Activated naive CD4-positive, alpha-beta T cell treated with anti-CD3 and anti-CD28 coated beads, Interleukin-2, amount 50 U/mL, for 72 hours (primary cell): Measurements from ENCODE around the gene MRPS14. TPM values are rescaled to one million over a fixed set of nuclear protein-coding genes. Genes with fewer than 3 reads are reported as not detected.

Experiments used
- ATAC-seq, 2 donors: fragments of 150-1000 bp; cut with Tn5 transposase; 2 replicates each; pipeline ENCODE4 v1.10.0; 2021; ENCODE audit warnings: mild to moderate bottlenecking in 2 of 2, moderate library complexity in 2 of 2
- DNase-seq, 2 donors: peaks; one replicate each; pipeline ENCODE4 v3.0.0; 2021 to 2022; ENCODE audit warnings: low spot score in 2 of 2
- H3K27ac Mint-ChIP-seq, 2 donors: one replicate each; pipeline ENCODE4 v1.8.0; 2022; ENCODE audit warnings: mild to moderate bottlenecking in 2 of 2, mixed read lengths in 2 of 2
- H3K36me3 Mint-ChIP-seq, 2 donors: one replicate each; pipeline ENCODE4 v1.8.0; 2022; ENCODE audit warnings: mixed read lengths in 2 of 2
- H3K9me3 Mint-ChIP-seq, 2 donors: one replicate each; pipeline ENCODE4 v1.8.0; 2022; ENCODE audit warnings: mixed read lengths in 2 of 2
- total RNA-seq, 2 donors: library from RNA; stranded (reverse); gene quantifications; one replicate each; pipeline ENCODE4 v1.2.3, GENCODE V29; 2022

Gene MRPS14
- total RNA-seq, 2 donors from 2014 or later, result 42.6 to 45.7 TPM

DNA sequence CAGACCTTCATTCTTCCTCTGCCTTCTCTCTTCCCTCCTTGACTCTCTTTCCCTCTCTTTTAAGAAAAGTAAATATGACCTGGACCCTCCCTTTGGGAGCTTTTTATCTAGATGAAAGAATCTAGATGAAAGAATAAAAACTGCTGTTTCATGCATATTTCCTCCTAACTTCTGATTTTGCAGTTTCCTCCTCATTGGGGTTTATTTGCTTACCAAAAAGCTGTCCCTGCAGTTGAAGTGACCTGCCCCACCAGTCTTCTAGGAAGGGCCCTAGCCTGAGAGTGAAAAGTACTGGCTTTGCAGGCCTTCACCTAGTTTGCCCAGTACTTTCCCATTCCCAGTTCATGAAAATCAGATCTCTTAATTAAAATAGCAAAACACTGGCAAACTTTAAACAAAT lies 51.8 kb downstream of the MRPS14 start:
- Mint-ChIP-seq H3K36me3 (peaks cover 12 to 17% of the 10 kb centered on the region in 2 donors), H3K27ac (peak overlapping the region in 1 of 2 donors; percentile 40), H3K9me3 (no peaks in the 10 kb centered on the region)
- no peak for ATAC-seq
- DNase-seq, result no peak

DNA sequence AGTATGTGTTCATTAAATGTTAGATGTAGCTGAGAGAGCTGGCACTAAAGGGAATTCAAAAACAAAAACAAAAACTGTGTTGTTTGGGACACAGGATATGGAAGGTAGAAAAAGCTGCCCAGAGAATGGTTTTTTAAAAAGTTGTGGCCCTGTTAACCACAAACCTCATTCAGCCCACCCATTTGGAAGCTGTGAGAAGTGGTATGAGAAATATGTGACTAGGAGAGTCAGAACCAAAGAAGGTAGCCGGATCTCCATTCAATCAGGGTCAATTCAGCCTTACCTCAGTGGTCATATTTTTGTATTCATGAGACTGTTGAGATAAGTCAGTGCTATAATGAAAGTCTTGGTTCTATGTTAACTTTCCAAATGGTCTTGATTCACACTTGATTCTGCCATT lies 53.2 kb downstream of the MRPS14 start:
- no peak for DNase-seq
- Mint-ChIP-seq H3K9me3 (no peaks in the 10 kb centered on the region), H3K27ac (peak overlapping the region in 1 of 2 donors; percentile 80), H3K36me3 (peaks cover 0 to 7% of the 10 kb centered on the region in 2 donors)
- peak; percentile 29 to 35 for ATAC-seq

DNA sequence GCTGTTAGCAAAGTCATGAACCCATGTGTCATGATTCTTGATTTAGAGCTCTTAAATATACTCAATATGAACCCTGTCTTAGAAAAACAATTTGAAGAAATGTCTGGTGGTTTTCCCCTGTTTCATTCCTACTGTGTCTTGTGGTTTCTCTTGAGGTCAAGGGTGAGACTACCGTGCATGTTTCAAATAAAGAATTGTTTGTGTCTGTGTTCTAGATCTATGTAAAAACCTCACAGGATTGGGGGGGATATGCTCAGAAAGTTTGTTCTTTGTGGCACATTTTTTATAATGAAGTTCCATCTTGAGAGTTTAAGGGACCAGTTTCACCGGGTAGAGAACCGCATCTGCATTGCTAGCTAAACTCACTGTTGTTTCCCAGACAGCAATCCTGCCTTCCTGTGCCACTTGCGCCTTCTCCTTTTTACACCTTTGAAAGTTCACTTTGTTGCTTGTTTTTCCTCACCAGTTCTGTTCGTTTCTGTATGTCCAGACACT lies 54.4 kb downstream of the MRPS14 start:
- H3K9me3 Mint-ChIP-seq, result no peaks in the 10 kb centered on the region

DNA sequence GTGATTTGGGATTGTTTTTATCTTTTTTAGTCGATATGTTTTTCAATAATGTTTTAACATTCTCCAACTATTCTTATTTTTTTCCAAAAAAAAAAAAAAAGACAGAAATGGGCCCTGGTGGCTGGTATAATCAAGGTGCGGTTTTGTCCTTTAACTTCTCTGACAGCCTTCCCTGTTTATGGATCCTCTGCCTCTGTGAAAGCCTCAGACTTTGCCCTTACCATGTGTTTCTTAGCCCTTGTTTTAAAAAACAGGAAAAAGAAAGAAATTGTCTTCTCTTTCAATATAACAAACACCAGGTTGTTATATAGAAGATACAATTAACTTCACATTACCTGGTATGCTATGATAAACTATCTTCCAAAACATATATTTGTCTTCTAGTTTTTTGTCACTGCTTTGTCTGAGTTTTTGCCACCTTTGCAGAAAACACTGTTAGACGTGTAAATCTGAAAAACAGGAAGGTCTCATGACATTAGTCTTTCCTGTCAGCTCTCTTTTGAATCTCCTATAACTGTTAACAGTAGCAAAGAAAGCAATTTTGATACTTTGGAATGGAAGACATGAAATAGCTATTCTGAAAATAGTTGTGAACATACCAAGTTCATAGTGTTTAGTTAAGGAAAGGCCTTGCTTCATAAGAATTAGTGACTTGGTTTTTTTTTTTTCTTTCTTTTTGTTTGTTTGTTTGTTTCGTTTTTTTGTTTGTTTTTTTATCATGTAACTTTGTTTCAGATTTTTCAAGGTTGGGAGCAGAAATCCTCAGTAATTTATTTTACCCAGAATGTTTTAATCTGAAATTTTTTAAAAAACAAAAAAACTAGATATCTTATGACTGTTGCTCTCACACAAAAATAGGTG lies 55.1 kb downstream of the MRPS14 start:
- Mint-ChIP-seq H3K27ac (peak overlapping the region; percentile 80 to 97), H3K9me3 (no peaks in the 10 kb centered on the region), H3K36me3 (no peaks in the 10 kb centered on the region)
- ATAC-seq (no peak), DNase-seq (no peak)

More for the DNA sequence above, 54.4 kb downstream of the MRPS14 start:
- Mint-ChIP-seq H3K27ac (peak overlapping the region; percentile 80 to 97), H3K36me3 (no peaks in the 10 kb centered on the region)
- ATAC-seq, result peak; percentile 73 to 77
- DNase-seq, result peak in 1 of 2 donors; percentile 33

DNA sequence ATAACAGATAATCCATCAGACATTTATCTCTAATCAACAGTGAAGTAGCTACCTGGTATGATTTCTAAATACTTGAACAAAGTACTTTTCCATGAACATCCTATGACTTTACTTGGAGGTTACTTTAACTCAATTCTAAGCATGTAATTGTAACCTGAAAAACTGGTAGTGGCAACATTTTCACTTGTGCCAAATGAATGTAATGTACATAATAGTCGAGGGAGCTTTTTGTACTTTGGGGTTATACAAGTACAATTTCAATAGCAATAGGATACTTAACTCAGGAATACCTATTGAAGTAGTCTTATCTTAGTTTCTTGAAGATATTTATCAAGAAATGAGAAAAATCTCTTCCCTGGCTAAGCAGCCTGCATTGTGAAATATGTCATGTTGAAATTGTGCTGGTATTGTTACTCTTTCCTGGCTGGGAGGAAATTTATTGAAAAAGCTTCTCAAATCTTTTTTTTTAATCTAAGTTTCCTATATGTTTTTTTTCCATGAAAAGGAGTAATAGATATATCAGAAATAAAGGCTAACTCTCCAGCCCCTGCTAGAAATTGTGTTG lies 57.1 kb downstream of the MRPS14 start:
- ATAC-seq (no peak), DNase-seq (no peak)
- no peaks in the 10 kb centered on the region for H3K9me3 Mint-ChIP-seq
- H3K36me3 Mint-ChIP-seq, result no peaks in the 10 kb centered on the region
- peak overlapping the region; percentile 86 to 90 for H3K27ac Mint-ChIP-seq

DNA sequence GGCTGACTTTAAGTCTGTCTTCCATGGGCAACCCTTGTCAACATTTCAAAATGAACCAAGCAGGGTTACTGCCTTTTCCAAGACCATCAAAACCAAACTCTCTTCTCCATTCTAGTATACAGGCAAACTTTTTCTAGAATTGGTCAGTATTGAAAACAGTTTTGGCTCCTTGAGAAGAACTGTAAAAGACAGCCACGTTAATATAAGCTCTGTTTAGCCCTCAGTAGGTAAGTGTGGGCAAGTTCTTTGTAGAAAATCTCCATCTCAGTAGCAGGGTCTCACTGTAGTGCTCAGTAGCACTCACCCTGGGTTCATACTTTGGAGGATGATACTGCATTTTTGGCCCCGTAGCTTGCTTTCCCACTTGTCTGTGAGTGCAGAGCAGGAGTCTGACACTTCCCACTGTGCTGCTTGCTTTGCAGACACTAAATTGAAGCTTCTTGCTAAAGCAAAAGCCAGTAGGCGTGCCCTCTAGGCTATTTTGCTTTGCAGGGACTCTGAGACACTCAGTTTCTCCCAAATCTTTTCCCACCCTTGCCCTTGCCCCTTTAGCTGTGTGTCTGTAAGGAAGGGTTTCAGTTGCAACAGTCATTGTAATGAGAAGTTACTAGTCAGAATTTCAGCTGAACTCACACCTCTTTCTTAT lies 57.7 kb downstream of the MRPS14 start:
- DNase-seq (no peak), ATAC-seq (no peak)
- Mint-ChIP-seq H3K9me3 (no peaks in the 10 kb centered on the region), H3K36me3 (no peaks in the 10 kb centered on the region), H3K27ac (peak overlapping the region; percentile 86 to 90)

DNA sequence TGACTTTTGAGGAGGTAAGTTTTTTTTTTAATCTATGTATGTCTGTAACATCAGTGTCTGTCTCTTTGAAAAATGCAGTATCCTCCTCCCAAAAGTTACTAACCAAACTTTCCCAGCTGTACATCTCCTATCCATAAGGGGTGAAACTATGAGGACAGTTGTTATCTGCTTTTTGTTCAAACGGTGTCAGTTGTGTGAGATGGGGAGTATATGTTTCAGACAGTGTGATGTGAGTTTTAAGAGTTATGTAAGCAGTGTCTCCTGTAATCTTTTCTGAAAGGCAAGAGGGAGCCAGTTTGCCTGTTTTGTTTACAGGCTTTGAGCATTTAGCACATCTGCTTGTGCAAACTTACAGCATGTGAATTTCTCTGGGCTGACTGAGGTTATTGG lies 58.3 kb downstream of the MRPS14 start:
- H3K27ac Mint-ChIP-seq, result peak overlapping the region; percentile 86 to 88
- ATAC-seq, result peak; percentile 22 to 46
- no peak for DNase-seq
- no peaks in the 10 kb centered on the region for H3K9me3 Mint-ChIP-seq
- H3K36me3 Mint-ChIP-seq, result no peaks in the 10 kb centered on the region

DNA sequence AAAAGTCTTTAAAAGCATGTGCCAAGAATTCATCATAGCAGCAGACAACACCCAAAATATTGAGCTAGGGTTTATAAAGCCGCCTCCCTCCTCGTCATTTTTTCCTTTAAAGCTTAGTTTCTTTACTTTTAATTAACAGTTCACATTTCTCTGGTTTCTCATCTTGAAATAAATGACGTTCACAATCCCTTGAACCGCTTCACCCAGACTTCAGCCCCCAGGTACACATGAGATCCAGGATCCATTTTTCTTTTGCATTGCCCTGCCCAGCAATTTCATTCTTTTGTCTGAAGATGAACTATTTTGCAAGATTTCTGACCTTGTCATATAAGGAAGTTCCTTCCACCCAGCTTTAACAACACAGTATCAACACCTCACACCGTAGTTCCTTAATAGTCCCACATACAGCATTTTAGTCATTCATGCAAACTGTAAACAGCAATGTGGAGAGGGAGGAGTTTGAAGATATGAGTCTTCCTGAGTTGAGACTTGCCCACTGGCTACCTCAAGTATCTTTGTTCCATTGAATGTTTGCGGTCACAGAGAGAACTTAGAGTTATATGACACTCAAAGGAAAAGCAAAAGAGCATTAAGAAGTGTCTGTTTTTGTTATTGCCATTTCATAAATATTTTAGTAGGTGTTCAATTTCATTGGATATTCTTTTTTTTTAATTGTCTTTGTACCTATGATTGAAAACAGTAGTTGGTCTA lies 58.8 kb downstream of the MRPS14 start:
- DNase-seq, result peak in 1 of 2 donors; percentile 34
- no peaks in the 10 kb centered on the region for H3K36me3 Mint-ChIP-seq

DNA sequence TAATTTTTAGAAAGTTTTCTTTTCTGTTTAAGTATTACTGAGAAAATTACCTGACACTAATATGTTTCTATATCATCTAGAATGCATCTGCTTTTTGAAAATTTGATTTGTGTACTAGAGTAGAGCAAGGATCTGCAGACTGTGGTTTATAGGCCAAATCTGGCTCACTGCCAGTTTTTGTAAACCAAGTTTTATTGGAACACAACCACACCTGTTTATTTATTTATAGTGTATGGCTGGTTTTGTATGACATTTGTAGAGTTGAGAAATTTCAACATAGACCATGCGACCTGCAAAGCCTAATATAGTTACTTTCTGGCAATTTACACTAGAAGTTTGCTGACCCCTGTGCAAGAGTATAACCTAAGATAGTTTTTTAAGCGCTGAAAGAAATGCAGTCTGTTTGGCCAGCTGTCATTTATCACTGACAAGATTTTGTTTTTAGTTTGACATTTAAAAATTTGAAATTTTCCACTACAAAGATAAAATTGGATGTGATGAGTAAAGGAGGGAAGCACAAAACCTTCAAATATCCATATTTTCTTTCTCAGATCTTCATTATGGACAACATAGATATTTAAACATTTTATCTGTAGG lies 59.6 kb downstream of the MRPS14 start:
- DNase-seq (no peak), ATAC-seq (no peak)
- Mint-ChIP-seq H3K9me3 (no peaks in the 10 kb centered on the region), H3K36me3 (no peaks in the 10 kb centered on the region), H3K27ac (peak overlapping the region; percentile 17 to 86)

More for the DNA sequence above, 58.8 kb downstream of the MRPS14 start:
- Mint-ChIP-seq H3K27ac (peak overlapping the region; percentile 86 to 88), H3K9me3 (no peaks in the 10 kb centered on the region)
- peak; percentile 78 to 87 for ATAC-seq

Other genes starting within 250 kb of the MRPS14 start
- 100 to 1,000 TPM; 345 to 354 TPM for gene CACYBP, start 23.5 kb downstream of the MRPS14 start, total RNA-seq
- not detected for gene TNN, start 44.4 kb upstream of the MRPS14 start, total RNA-seq
- gene KIAA0040, start 169.4 kb upstream of the MRPS14 start, total RNA-seq, result 10 to 100 TPM; 21.2 to 23.4 TPM